HepG2 (cell line): ENCODE results near the gene INTS1. TPM values are rescaled to one million over a fixed set of nuclear protein-coding genes. Genes with fewer than 3 reads are reported as not detected.
A peak's percentile ranks its signal among the peaks of the same experiment; 100 is the strongest.

Experiments used
- ARNT2 ChIP-seq: sonication (generic); formaldehyde crosslinking; IDR thresholded peaks from 2 replicates; pipeline ENCODE4 v1.8.0; 2022; ENCODE audit warnings: mild to moderate bottlenecking, low read depth, missing genetic modification reagents, moderate library complexity
- KAT2B ChIP-seq: fragments of 150-350 bp; IDR thresholded peaks from 2 replicates; pipeline ENCODE4 v1.6.1; 2014; ENCODE audit warnings: low read depth, low read length, borderline replicate concordance
- KAT8 ChIP-seq: IDR thresholded peaks from 2 replicates; pipeline ENCODE4 v1.6.1; 2016; ENCODE audit warnings: missing genetic modification reagents, missing compliant biosample characterization
- KDM3A ChIP-seq: IDR thresholded peaks from 2 replicates; pipeline ENCODE4 v1.6.1; 2018; ENCODE audit warnings: low read depth, missing compliant biosample characterization
- KDM4B ChIP-seq: sonication (generic); formaldehyde crosslinking; IDR thresholded peaks from 2 replicates; pipeline ENCODE4 v1.4.0; 2020; ENCODE audit warnings: missing genetic modification reagents
- PHF21A ChIP-seq: sonication (generic); formaldehyde crosslinking; IDR thresholded peaks from 2 replicates; pipeline ENCODE4 v1.5.0; 2020; ENCODE audit warnings: mild to moderate bottlenecking, missing genetic modification reagents
- POGZ ChIP-seq: sonication (generic); formaldehyde crosslinking; IDR thresholded peaks from 2 replicates; pipeline ENCODE4 v1.4.0; 2020; ENCODE audit warnings: mild to moderate bottlenecking, missing genetic modification reagents
- PRPF4 ChIP-seq: fragments of 200-400 bp; formaldehyde crosslinking; IDR thresholded peaks from 2 replicates; pipeline ENCODE4 v1.6.1; 2016; ENCODE audit warnings: low read length, low read depth; ENCODE audit not compliant: poor library complexity, severe bottlenecking
- XBP1 ChIP-seq: sonication (generic); formaldehyde crosslinking; IDR thresholded peaks from 2 replicates; pipeline ENCODE4 v1.5.0; 2020; ENCODE audit warnings: missing genetic modification reagents
- ZFP37 ChIP-seq: sonication (generic); formaldehyde crosslinking; IDR thresholded peaks from 2 replicates; pipeline ENCODE4 v1.4.0; 2020; ENCODE audit warnings: missing genetic modification reagents, borderline replicate concordance
- ZFYVE20 ChIP-seq: sonication (generic); formaldehyde crosslinking; IDR thresholded peaks from 2 replicates; pipeline ENCODE4 v1.8.0; 2023; ENCODE audit warnings: low read depth, mild to moderate bottlenecking, moderate library complexity, missing genetic modification reagents, borderline replicate concordance
- ZNF180 ChIP-seq: sonication (generic); formaldehyde crosslinking; IDR thresholded peaks from 2 replicates; pipeline ENCODE4 v1.4.0; 2020; ENCODE audit warnings: low read depth, missing genetic modification reagents, borderline replicate concordance
- ZNF24 ChIP-seq: fragments of 450-650 bp; IDR thresholded peaks from 2 replicates; pipeline ENCODE4 v1.6.1; 2017; ENCODE audit warnings: antibody characterized with exemption, mild to moderate bottlenecking
- ZNF468 ChIP-seq: sonication (generic); formaldehyde crosslinking; IDR thresholded peaks from 2 replicates; pipeline ENCODE4 v1.8.0; 2022; ENCODE audit warnings: mild to moderate bottlenecking, moderate library complexity, missing genetic modification reagents
- ZNF816 ChIP-seq: sonication (generic); formaldehyde crosslinking; IDR thresholded peaks from 2 replicates; pipeline ENCODE4 v1.8.0; 2022; ENCODE audit warnings: missing genetic modification reagents, mild to moderate bottlenecking, borderline replicate concordance
- ZSCAN30 ChIP-seq: sonication (generic); formaldehyde crosslinking; IDR thresholded peaks from 2 replicates; pipeline ENCODE4 v1.5.0; 2020; ENCODE audit warnings: mild to moderate bottlenecking, missing genetic modification reagents
- polyA plus RNA-seq, 8 experiments: library from polyadenylated mRNA; depleted of rRNA in 3 of 8; stranded (reverse) in 7 of 8; unstranded in 1 of 8; fragments of >200 nt; fragmentation: Illumina TruSeq in 4 of 8; extraction: Trizol in 4 of 8; gene quantifications; 2 replicates each; pipeline versions ENCODE4 v1.2.1 to v1.2.3, GENCODE V29; 2011 to 2016; ENCODE audit warnings: low read depth in 4 of 8, missing spikeins in 1 of 8, mixed read lengths in 1 of 8; ENCODE audit not compliant: insufficient read depth in 1 of 8
- total RNA-seq, 5 experiments: library from RNA; depleted of rRNA; stranded (reverse); fragments of >200 nt; fragmentation: Illumina TruSeq; extraction: Trizol; gene quantifications; 2 replicates each; pipeline ENCODE4 v1.2.3, GENCODE V29; 2016; ENCODE audit warnings: low read depth in 1 of 5
- TF ChIP-seq, protein P1 (sequence below): sonication (generic); formaldehyde crosslinking; IDR thresholded peaks from 2 replicates; pipeline ENCODE4 v1.9.0; 2021; ENCODE audit warnings: missing genetic modification reagents, borderline replicate concordance
- TF ChIP-seq, protein P2 (sequence below): sonication (generic); formaldehyde crosslinking; IDR thresholded peaks from 2 replicates; pipeline ENCODE4 v1.8.1; 2023; ENCODE audit warnings: mild to moderate bottlenecking, inconsistent platforms, moderate library complexity, missing genetic modification reagents, borderline replicate concordance
- TF ChIP-seq, protein P3 (sequence below): sonication (generic); formaldehyde crosslinking; conservative IDR thresholded peaks from 2 replicates; pipeline ENCODE4 v1.8.0; 2022; ENCODE audit warnings: low read depth, missing genetic modification reagents
- TF ChIP-seq, protein P4 (sequence below): sonication (generic); formaldehyde crosslinking; IDR thresholded peaks from 2 replicates; pipeline ENCODE4 v1.4.0; 2020; ENCODE audit warnings: missing genetic modification reagents
- TF ChIP-seq, protein P5 (sequence below): sonication (generic); formaldehyde crosslinking; IDR thresholded peaks from 2 replicates; pipeline ENCODE4 v1.5.0; 2020; ENCODE audit warnings: mild to moderate bottlenecking, missing genetic modification reagents, moderate library complexity

The INTS1 gene
- total and polyA plus RNA-seq, 2 of the 13 experiments (the other 11 are each of a cell fraction or from before 2014, with no cell fraction given): 13.7 to 29.0 TPM

DNA sequence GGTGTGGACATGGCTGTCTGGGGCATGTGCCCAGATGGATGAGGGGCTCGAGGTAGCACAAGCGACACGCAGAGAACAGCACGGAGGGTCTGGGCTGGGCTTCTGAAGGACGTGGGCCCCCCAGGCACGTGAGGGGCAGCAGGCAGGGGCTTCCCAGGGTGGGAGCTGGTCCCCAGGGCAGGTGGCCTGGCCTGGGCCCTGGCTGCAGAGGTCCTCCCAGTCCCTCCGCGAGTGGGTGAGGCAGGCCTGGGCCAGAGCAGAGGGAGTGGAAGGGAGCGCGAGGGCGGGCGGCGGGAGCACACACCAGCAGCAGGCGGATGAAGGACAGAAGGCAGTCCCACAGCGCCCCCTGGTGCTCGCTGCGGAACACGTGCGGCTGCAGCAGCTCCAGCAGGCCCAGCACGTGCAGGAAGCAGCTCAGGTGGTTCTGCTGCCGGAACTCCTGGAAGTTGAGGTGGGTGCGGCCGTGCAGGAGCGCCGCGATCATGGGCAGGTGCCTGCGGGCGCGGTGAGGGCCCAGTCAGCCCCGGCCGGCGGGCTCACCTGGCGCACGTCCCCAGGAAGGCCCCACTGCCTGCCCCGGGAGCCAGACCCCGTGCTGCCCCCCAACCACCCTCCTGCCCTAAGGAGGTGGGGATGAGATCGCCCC, 30.2 kb downstream of the INTS1 start (continued):
- peak; percentile 71; the same call in 1 of the 2 replicates for TF ChIP-seq POGZ (CRISPR knock-in tag)
- TF ChIP-seq ZNF816 (CRISPR knock-in tag): no peak
- 0 out of 2 replicates have a peak, but pooled peaks have one; percentile 63 for TF ChIP-seq ZFP37 (CRISPR knock-in tag)
- 0 out of 2 replicates have a peak, but pooled peaks have one; percentile 19 for TF ChIP-seq KAT8 (CRISPR knock-in tag)
- TF ChIP-seq XBP1 (CRISPR knock-in tag): no peak
- TF ChIP-seq, protein P1, sequence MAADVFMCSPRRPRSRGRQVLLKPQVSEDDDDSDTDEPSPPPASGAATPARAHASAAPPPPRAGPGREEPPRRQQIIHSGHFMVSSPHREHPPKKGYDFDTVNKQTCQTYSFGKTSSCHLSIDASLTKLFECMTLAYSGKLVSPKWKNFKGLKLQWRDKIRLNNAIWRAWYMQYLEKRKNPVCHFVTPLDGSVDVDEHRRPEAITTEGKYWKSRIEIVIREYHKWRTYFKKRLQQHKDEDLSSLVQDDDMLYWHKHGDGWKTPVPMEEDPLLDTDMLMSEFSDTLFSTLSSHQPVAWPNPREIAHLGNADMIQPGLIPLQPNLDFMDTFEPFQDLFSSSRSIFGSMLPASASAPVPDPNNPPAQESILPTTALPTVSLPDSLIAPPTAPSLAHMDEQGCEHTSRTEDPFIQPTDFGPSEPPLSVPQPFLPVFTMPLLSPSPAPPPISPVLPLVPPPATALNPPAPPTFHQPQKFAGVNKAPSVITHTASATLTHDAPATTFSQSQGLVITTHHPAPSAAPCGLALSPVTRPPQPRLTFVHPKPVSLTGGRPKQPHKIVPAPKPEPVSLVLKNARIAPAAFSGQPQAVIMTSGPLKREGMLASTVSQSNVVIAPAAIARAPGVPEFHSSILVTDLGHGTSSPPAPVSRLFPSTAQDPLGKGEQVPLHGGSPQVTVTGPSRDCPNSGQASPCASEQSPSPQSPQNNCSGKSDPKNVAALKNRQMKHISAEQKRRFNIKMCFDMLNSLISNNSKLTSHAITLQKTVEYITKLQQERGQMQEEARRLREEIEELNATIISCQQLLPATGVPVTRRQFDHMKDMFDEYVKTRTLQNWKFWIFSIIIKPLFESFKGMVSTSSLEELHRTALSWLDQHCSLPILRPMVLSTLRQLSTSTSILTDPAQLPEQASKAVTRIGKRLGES (CRISPR knock-in tag): no peak
- TF ChIP-seq ZNF180 (CRISPR knock-in tag): no peak; the same call in 1 of the 2 replicates
- TF ChIP-seq KAT2B: no peak
- no peak for TF ChIP-seq ZFYVE20 (CRISPR knock-in tag)
- TF ChIP-seq, protein P2, sequence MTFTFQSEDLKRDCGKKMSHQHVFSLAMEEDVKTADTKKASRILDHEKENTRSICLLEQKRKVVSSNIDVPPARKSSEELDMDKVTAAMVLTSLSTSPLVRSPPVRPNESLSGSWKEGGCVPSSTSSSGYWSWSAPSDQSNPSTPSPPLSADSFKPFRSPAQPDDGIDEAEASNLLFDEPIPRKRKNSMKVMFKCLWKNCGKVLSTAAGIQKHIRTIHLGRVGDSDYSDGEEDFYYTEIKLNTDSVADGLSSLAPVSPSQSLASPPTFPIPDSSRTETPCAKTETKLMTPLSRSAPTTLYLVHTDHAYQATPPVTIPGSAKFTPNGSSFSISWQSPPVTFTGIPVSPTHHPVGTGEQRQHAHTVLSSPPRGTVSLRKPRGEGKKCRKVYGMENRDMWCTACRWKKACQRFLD (CRISPR knock-in tag): no peak
- no peak for TF ChIP-seq ZSCAN30 (CRISPR knock-in tag)
- TF ChIP-seq KDM4B (CRISPR knock-in tag): no peak
- no peak for TF ChIP-seq ZNF468 (CRISPR knock-in tag)
- TF ChIP-seq ZNF24: no peak
- no peak for TF ChIP-seq PRPF4
- TF ChIP-seq, protein P3, sequence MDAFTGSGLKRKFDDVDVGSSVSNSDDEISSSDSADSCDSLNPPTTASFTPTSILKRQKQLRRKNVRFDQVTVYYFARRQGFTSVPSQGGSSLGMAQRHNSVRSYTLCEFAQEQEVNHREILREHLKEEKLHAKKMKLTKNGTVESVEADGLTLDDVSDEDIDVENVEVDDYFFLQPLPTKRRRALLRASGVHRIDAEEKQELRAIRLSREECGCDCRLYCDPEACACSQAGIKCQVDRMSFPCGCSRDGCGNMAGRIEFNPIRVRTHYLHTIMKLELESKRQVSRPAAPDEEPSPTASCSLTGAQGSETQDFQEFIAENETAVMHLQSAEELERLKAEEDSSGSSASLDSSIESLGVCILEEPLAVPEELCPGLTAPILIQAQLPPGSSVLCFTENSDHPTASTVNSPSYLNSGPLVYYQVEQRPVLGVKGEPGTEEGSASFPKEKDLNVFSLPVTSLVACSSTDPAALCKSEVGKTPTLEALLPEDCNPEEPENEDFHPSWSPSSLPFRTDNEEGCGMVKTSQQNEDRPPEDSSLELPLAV: no peak
- no peak for TF ChIP-seq PHF21A (CRISPR knock-in tag)
- TF ChIP-seq, protein P4, sequence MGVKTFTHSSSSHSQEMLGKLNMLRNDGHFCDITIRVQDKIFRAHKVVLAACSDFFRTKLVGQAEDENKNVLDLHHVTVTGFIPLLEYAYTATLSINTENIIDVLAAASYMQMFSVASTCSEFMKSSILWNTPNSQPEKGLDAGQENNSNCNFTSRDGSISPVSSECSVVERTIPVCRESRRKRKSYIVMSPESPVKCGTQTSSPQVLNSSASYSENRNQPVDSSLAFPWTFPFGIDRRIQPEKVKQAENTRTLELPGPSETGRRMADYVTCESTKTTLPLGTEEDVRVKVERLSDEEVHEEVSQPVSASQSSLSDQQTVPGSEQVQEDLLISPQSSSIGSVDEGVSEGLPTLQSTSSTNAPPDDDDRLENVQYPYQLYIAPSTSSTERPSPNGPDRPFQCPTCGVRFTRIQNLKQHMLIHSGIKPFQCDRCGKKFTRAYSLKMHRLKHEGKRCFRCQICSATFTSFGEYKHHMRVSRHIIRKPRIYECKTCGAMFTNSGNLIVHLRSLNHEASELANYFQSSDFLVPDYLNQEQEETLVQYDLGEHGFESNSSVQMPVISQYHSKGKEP (CRISPR knock-in tag): no peak
- TF ChIP-seq ARNT2 (CRISPR knock-in tag): no peak
- peak; percentile 65; the same call in 1 of the 2 replicates for TF ChIP-seq KDM3A (CRISPR knock-in tag)
- TF ChIP-seq, protein P5, sequence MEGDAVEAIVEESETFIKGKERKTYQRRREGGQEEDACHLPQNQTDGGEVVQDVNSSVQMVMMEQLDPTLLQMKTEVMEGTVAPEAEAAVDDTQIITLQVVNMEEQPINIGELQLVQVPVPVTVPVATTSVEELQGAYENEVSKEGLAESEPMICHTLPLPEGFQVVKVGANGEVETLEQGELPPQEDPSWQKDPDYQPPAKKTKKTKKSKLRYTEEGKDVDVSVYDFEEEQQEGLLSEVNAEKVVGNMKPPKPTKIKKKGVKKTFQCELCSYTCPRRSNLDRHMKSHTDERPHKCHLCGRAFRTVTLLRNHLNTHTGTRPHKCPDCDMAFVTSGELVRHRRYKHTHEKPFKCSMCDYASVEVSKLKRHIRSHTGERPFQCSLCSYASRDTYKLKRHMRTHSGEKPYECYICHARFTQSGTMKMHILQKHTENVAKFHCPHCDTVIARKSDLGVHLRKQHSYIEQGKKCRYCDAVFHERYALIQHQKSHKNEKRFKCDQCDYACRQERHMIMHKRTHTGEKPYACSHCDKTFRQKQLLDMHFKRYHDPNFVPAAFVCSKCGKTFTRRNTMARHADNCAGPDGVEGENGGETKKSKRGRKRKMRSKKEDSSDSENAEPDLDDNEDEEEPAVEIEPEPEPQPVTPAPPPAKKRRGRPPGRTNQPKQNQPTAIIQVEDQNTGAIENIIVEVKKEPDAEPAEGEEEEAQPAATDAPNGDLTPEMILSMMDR (CRISPR knock-in tag): peak; percentile 99
